Epithelial cell of esophagus (primary cell): ENCODE data around the gene ETFA.

Experiments
- DNase-seq: peaks from one replicate; pipeline ENCODE4 v3.0.0; 2010; ENCODE audit warnings: low read depth
- H3K4me3 ChIP-seq: 2 replicates; pipeline ENCODE4 v1.5.1; 2011; ENCODE audit warnings: mild to moderate bottlenecking, low read length, control low read depth
- TF ChIP-seq, protein P1 (sequence below): IDR thresholded peaks from 2 replicates; pipeline ENCODE4 v1.5.1; 2011; ENCODE audit warnings: low read depth, mild to moderate bottlenecking, low read length, control low read depth, inconsistent platforms; ENCODE audit not compliant: insufficient read depth; ENCODE audit errors: missing control alignments

ETFA gene

DNA sequence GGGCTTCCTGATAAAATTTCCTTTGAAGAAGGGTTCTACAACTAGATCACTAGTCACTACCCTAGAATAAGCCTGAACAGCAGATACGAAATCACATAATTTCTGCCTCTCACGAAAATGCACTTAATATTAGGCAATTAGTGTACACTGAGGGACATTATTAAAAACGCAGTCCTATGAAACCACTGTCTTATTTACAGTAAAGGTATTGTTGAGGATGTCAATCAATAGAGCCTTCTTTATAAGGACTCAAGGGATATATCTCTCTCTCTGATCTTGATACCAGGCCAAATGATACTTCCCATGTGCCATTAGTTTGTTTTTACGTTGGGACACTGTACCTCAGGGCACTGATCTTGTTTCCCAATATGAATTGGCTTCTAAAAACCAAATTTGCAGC lies 59.6 kb downstream of the ETFA start:
- no peak overlapping the region for H3K4me3 ChIP-seq
- TF ChIP-seq, protein P1, sequence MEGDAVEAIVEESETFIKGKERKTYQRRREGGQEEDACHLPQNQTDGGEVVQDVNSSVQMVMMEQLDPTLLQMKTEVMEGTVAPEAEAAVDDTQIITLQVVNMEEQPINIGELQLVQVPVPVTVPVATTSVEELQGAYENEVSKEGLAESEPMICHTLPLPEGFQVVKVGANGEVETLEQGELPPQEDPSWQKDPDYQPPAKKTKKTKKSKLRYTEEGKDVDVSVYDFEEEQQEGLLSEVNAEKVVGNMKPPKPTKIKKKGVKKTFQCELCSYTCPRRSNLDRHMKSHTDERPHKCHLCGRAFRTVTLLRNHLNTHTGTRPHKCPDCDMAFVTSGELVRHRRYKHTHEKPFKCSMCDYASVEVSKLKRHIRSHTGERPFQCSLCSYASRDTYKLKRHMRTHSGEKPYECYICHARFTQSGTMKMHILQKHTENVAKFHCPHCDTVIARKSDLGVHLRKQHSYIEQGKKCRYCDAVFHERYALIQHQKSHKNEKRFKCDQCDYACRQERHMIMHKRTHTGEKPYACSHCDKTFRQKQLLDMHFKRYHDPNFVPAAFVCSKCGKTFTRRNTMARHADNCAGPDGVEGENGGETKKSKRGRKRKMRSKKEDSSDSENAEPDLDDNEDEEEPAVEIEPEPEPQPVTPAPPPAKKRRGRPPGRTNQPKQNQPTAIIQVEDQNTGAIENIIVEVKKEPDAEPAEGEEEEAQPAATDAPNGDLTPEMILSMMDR: no peak
- DNase-seq: no peak

DNA sequence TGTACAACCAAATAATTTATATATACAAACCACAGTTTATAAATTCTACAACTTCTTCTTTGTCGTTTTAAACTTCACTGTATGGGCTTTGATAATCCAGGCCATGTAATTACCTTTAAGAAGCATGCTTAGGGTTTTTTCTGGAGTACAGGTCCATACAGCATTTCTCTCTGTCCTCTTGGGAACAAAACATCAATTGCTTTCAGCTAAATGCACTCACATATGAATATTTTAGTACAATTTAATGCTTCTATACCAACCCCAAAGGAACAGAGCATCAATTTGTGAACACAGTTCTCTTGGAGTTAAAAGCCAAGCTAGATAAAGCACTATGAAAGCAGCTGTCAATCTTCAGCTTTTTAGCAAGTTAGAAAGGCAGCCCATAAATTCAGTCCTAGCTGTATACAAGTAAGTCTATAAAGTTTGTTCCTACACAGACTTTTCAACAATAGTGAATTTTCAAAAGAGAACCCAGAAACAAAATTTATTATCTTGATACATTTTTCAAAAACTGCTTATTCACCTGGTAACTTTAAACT lies 66.1 kb downstream of the ETFA start:
- no peak for DNase-seq
- TF ChIP-seq, protein P1: no peak
- H3K4me3 ChIP-seq: no peak overlapping the region

DNA sequence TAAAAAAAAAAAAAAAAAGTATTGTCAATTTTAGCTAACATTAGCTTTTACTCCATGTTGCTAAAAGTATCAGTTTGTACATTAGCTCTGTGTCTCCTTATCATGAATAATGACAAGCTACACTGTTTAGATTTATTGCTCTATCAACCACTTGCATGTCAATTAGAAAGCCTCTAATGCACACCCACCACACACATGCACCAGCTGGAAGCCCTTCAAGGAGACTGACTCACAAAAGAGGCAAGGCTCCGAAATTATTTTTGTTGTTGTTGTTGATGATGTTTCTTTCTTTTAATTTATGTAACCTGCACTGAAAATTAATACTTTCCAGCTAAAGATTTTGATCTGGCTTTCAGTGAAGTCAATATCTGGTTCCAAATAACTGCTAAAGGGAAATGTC lies 71.5 kb downstream of the ETFA start:
- no peak for DNase-seq
- no peak overlapping the region for H3K4me3 ChIP-seq
- TF ChIP-seq, protein P1: no peak

DNA sequence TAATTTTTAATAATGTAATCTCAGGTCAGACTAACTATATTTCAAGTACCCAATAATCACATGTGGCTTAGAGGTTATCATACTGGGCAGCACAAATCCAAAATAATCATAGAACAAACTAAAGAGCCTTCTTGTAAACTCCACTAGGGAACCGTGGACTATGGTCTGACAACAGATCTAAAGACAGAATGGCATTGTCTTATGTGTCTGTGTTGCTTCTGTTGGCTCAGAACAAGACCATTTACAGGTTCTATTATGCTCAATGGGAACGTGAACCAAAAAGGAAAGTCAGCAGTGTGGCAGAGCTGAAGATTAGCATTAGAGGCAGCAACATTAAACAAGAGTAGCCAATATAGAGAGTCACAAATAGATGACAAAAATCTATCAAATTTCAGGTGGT lies 74.9 kb downstream of the ETFA start:
- TF ChIP-seq, protein P1: no peak

DNA sequence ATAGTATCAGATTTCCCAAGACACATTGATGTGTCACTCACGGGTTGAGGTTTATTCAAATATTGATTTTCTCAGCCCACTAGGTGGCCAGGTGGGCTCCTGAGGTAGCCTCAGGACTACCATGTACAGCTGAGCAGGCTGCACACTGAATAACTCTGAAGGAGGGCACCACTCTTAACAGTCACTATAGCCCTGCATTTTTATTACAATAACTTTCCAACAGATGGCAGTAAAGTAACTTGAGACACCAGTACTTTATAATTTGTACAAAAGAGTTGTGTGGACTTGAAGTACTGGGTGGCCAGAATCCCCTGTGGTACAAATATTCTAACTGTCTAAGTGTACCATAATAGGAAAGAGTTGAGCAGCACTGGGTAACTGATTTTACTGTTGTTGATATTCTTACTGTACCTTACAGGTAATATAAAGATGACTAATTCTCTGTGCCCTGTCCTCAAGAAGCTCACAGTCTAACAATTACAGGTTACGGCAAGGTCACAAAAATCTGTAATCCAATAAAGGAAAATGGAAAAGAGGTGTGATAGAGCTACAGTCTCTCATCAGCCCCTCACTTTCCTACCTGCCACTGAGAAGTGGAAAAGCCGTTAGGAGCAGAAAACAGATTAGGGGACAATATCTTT lies 76.0 kb downstream of the ETFA start:
- DNase-seq: peak; percentile 48

More for the DNA sequence above, 74.9 kb downstream of the ETFA start:
- H3K4me3 ChIP-seq: no peak overlapping the region
- DNase-seq: no peak

DNA sequence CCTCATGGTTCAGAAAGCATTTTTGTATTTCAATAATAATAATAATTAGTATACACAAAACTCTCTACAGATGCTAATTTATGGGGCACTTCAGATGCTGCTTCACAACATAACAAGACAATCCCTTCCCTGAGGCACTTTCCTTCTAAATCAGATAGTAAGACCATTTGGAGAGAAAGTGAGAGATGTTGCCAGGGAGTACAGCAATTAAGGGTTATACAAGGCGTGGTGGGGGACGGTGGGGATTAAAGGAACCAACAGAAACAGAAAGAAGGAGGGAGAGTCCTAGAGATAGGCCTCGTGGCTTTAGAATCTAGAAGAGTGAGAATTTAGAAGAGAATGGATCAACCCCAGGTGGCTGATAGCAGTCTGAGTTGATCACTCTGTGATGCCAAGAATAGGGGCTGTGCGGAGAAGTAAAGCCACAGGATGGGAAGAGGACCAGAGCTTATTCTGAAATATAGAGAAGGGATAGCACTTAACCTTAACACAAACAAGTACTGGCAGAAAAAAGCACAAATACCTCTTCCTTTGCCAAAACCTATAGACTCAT lies 76.9 kb downstream of the ETFA start:
- no peak overlapping the region for H3K4me3 ChIP-seq
- no peak for DNase-seq
- TF ChIP-seq, protein P1: no peak

More for the DNA sequence above, 76.0 kb downstream of the ETFA start:
- H3K4me3 ChIP-seq: no peak overlapping the region
- TF ChIP-seq, protein P1: peak; percentile 39

DNA sequence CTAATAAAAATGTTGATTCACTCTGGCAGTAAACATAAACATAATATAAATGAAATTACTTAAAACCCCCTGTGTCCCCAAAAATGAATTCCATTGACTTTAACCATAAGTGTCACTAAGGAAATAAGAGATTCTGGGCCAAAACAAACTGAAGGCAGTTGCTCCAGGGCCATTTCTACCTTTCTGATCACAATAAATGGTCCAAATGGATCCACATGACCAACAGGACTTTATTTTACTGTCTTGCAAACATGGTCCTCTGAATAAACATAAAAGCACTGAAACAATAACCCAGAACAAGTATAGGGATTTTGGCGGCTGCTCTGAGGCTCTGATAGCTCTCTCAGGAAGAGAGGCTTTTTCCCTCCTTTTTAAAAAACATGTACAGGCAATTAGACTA lies 77.3 kb downstream of the ETFA start:
- no peak overlapping the region for H3K4me3 ChIP-seq
- TF ChIP-seq, protein P1: no peak
- no peak for DNase-seq
